Heart right ventricle (tissue), 16 donors: ENCODE measurements around the gene DAO. TPM values are rescaled to one million over a fixed set of nuclear protein-coding genes. Genes with fewer than 3 reads are reported as not detected.
A peak's percentile ranks its signal among the peaks of the same experiment; 100 is the strongest.
"Not testable (repeated sequence)": the region's sequence is repeated elsewhere in the genome, so short reads cannot be mapped to it uniquely, and the experiment has no call there.

ENCODE experiments used
- ATAC-seq, 8 donors: fragments of 200-7000 bp; cut with Tn5 transposase; one replicate each; pipeline ENCODE4 v1.9.1; 2020; ENCODE audit warnings: mild to moderate bottlenecking in 8 of 8, moderate library complexity in 8 of 8, moderate number of reproducible peaks in 1 of 8
- DNase-seq, 2 donors: peaks; one replicate each; pipeline ENCODE4 v3.0.0-alpha.2; 2020
- H3K27ac ChIP-seq, 10 donors: fragments of 200-600 bp; sonication (generic) in 2 of 10; one replicate each; pipeline versions ENCODE4 v1.5.0 to v1.8.0; 2020 to 2022; ENCODE audit warnings: mild to moderate bottlenecking in 3 of 10
- H3K27me3 ChIP-seq, 7 donors: fragments of 200-600 bp; one replicate each; pipeline ENCODE4 v1.8.0; 2021 to 2022; ENCODE audit warnings: mild to moderate bottlenecking in 2 of 7
- H3K36me3 ChIP-seq, 9 donors: fragments of 200-600 bp; sonication (generic) in 1 of 9; one replicate each; pipeline versions ENCODE4 v1.5.0 to v1.8.0; 2020 to 2022; ENCODE audit warnings: mild to moderate bottlenecking in 2 of 9
- H3K4me1 ChIP-seq, 9 donors: fragments of 200-600 bp; sonication (generic) in 1 of 9; one replicate each; pipeline versions ENCODE4 v1.5.0 to v1.8.0; 2020 to 2022; ENCODE audit warnings: mild to moderate bottlenecking in 4 of 9
- H3K4me3 ChIP-seq, 10 donors: fragments of 200-600 bp; sonication (generic) in 2 of 10; one replicate each; pipeline versions ENCODE4 v1.5.0 to v1.8.0; 2020 to 2022; ENCODE audit warnings: mild to moderate bottlenecking in 7 of 10, moderate library complexity in 2 of 10
- H3K9me3 ChIP-seq, 11 donors: fragments of 200-600 bp in 10 of 11; sonication (generic) in 2 of 11; one replicate each; pipeline versions ENCODE4 v1.5.0 to v1.8.0; 2013 to 2022; ENCODE audit warnings: mild to moderate bottlenecking in 2 of 11, control low read depth in 1 of 11, moderate library complexity in 1 of 11
- CTCF ChIP-seq, 9 donors: fragments of 200-600 bp; sonication (generic) in 2 of 9; IDR thresholded peaks; one replicate each; pipeline versions ENCODE4 v1.5.0 to v1.8.0; 2021 to 2022; ENCODE audit warnings: antibody characterized with exemption in 9 of 9, mild to moderate bottlenecking in 5 of 9, moderate library complexity in 1 of 9
- WGBS, 2 donors: extraction: QIAGEN DNeasy Blood & Tissue Kit; methylation state at CpG; one replicate each; pipeline ENCODE4 v1.1.7; 2013; ENCODE audit warnings: inconsistent platforms in 1 of 2; 5-methylcytosine and 5-hydroxymethylcytosine counted together
- intact Hi-C, 10 donors: fragments of 100-400 bp; cut with DNase I; formaldehyde crosslinking; loops; one replicate each; pipeline versions ENCODE4 v1.11.1 to v1.14.2; 2022
- polyA plus RNA-seq, 2 donors: library from polyadenylated mRNA; stranded (reverse); fragments of 200-250 nt; gene quantifications; one replicate each; pipeline ENCODE4 v1.2.3, GENCODE V29; 2013
- total RNA-seq, 10 donors: library from RNA; stranded (reverse); fragmentation: NEBNext Ultra II Directional in 3 of 10; extraction: Animal tissue kit (Norgen Biotek cat#: 25700) in 3 of 10; gene quantifications; one replicate each; pipeline versions ENCODE4 v1.2.1 to v1.2.4, GENCODE V29; 2021 to 2023
- donor health status: Arrhythmogenic right ventricular cardiomyopathy.
- donor health status: ischemic (EF 13 %, LVEDD 7.1; RV severe dilation, severe dysfunction).
- donor health status: healthy with polysubstance abuse.
- donor health status: DM: no; HTN: yes; CAD: no.
- donor health status: DM: no; HTN: no; CAD: no.
- donor health status: ischemic (EF 25% LVEDD 6.9; RV normal size, moderate dysfunction).
- donor health status: ischemic (EF 25% LVEDD 5.7; RV mildly dilated, moderate dysfunction).
- donor health status: healthy.
- donor health status: DM: yes; HTN: yes; CAD: no.
- donor health status: Ischemic cardiomyopathy.
- donor health status: ischemic (EF 35%, LVEDD 5.7; RV mildly dilated, moderate dysfunction).
- donor health status: nonischemic (EF 11% LVEDD 7.7; RV severe dilation, severe dysfunction).
- donor health status: DM: yes; HTN: yes; CAD: no.
- donor health status: PGD.
- donor health status: ischemic (EF 29% LVEDD 5.4; RV normal size, mild dysfunction).
- donor health status: nonischemic (EF 23%, LVEDD 6.1; RV moderate dilation, normal function).

Gene DAO
- total and polyA plus RNA-seq, 12 donors, result not detected

GRCh38 chr12:108856428-108857157 is 23.3 kb upstream of the DAO start:
- Histone ChIP-seq H3K9me3 (peaks cover 0 to 5% (median 0%) of the 10 kb centered on the region in 11 donors), H3K27me3 (no peaks in the 10 kb centered on the region), H3K4me3 (peak overlapping the region; percentile 51 to 92 (median 83)), H3K36me3 (peaks cover 0 to 12% (median 0%) of the 10 kb centered on the region in 9 donors), H3K27ac (peak overlapping the region; percentile 76 to 98 (median 97)), H3K4me1 (peaks cover 38 to 81% (median 66%) of the 10 kb centered on the region in 9 donors)
- DNase-seq, result peak; percentile 79 to 84
- no peak for TF ChIP-seq CTCF (IDR thresholded peaks at IDR 0.05)
- intact Hi-C loops, result loop anchor here in 8 of 10 donors (2.0 to 10.0 kb wide), 6 partner anchors 30 to 294 kb away; partner anchors contain the start of genes ISCU (in 4 of the 8), SART3 (in 4 of the 8) and CORO1C (in 2 of the 8)
- 1% methylated on average over 24 of the region's 24 CpGs for WGBS, 2 donors
- peak; percentile 8 to 70 (median 52) for ATAC-seq

DNA sequence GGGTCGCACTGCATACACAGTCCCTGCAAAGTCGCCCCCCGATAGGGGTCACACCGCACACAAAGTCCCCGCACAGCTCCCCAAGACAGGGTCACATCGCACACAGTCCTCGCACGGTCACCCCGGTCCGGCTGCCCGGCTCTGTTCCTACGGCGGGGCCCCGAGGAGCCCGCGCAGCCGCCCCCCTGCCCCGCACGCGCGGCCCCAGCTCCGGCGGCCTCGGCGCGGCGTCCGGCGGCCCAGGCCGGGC is 22.8 kb upstream of the DAO start:
- intact Hi-C loops, result loop anchor here in 8 of 10 donors (2.0 to 10.0 kb wide), 6 partner anchors 30 to 295 kb away; partner anchors contain the start of genes ISCU (in 4 of the 8), SART3 (in 4 of the 8) and CORO1C (in 2 of the 8)
- peaks cover 0 to 5% (median 0%) of the 10 kb centered on the region in 11 donors for H3K9me3 ChIP-seq
- no peaks in the 10 kb centered on the region for H3K27me3 ChIP-seq
- TF ChIP-seq CTCF (IDR thresholded peaks at IDR 0.05), result no peak
- H3K27ac ChIP-seq, result peak overlapping the region; percentile 76 to 98 (median 97)
- peaks cover 0 to 7% (median 0%) of the 10 kb centered on the region in 9 donors for H3K36me3 ChIP-seq
- peak overlapping the region; percentile 51 to 92 (median 83) for H3K4me3 ChIP-seq
- DNase-seq (no peak), ATAC-seq (peak in 7 of 8 donors; percentile 0 to 20 (median 1))
- peaks cover 33 to 81% (median 62%) of the 10 kb centered on the region in 9 donors for H3K4me1 ChIP-seq
- 1% methylated on average over 30 of the region's 30 CpGs for WGBS, 2 donors

DNA sequence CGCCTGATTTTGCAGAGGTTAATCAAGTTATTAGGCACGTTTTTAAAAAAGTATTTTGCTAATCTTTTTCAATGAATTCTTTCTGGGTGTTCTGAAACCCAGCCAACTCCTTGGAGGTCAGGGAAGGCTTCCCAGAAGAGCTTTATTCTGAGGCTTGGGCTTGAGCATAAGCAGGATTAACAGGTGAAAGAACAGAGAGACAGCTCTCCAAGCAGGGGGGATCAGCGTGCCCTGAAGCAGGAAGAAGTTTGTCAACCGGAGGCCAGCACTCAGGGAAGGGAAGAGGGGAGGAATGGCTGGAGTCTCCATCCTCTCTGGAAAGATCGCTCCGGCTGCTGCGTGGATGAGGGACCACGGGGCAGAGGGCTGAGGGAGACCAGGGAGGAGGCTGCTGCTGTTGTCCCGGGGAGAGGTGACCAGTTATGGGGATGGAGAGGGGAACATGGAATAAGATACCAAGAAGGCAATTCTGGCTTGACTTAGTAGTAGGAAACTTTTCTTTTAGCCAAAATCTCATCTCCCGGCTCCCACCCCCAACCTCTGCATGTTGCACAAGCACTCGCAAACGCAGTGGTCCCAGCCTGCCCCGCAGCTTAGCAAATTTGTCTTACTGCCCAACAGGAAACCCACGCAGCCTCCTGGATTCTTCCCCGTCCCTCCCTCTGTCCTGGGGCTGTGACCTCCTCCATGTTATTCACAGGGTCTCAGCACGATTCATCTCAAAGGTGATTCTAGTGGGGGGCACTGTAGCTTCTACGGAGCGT is 21.4 kb upstream of the DAO start:
- no peak for TF ChIP-seq CTCF (IDR thresholded peaks at IDR 0.05)
- no peak for DNase-seq
- no peak for ATAC-seq
- H3K4me3 ChIP-seq, result peak overlapping the region; percentile 40 to 90 (median 66)
- 18 to 21% methylated on average over 18 of the region's 18 CpGs for WGBS, 2 donors
- H3K9me3 ChIP-seq, result peaks cover 0 to 9% (median 0%) of the 10 kb centered on the region in 11 donors
- peak overlapping the region in 9 of 10 donors; percentile 86 to 98 (median 92) for H3K27ac ChIP-seq
- no peaks in the 10 kb centered on the region for H3K36me3 ChIP-seq
- H3K4me1 ChIP-seq, result peaks cover 23 to 74% (median 47%) of the 10 kb centered on the region in 9 donors
- intact Hi-C loops, result loop anchor here in 8 of 10 donors (5.0 to 10.0 kb wide), 5 partner anchors 54 to 296 kb away; partner anchors contain the start of genes ISCU (in 4 of the 8), SART3 (in 4 of the 8) and CORO1C (in 2 of the 8)
- H3K27me3 ChIP-seq, result no peaks in the 10 kb centered on the region

GRCh38 chr12:108859141-108859922 is 20.6 kb upstream of the DAO start:
- peak overlapping the region in 2 of 10 donors; percentile 91 to 98 for H3K27ac ChIP-seq
- not testable (repeated sequence) for H3K36me3 ChIP-seq, ATAC-seq, DNase-seq, H3K27me3 ChIP-seq
- peak overlapping the region in 1 of 10 donors; percentile 86 for H3K4me3 ChIP-seq
- intact Hi-C loops, result loop anchor here in 8 of 10 donors (5.0 to 10.0 kb wide), 5 partner anchors 55 to 297 kb away; partner anchors contain the start of genes ISCU (in 4 of the 8), SART3 (in 4 of the 8) and CORO1C (in 2 of the 8)
- 69% methylated on average over 6 of the region's 6 CpGs for WGBS, 2 donors
- H3K4me1 ChIP-seq, result peaks cover 15 to 65% (median 39%) of the 10 kb centered on the region in 9 donors
- H3K9me3 ChIP-seq, result peaks cover 0 to 12% (median 0%) of the 10 kb centered on the region in 11 donors
